ENCODE measurements around the gene RELN.

GRCh38 chr7:103501206-103501605 is 488.3 kb downstream of the RELN start:
- TF ChIP-seq CTCF (IDR thresholded peaks at IDR 0.05) (no peak), EZH2 (IDR thresholded peaks at IDR 0.05; ENCODE audit: borderline replicate concordance, insufficient read depth, low read depth, low read length, poor library complexity, severe bottlenecking) (no peak)

All from B cell (primary cell).